Measurements from ENCODE around the gene KCTD17. TPM values are rescaled to one million over a fixed set of nuclear protein-coding genes. Genes with fewer than 3 reads are reported as not detected.

KCTD17 gene
- total and polyA plus RNA-seq, 12 donors: 6.9 to 49.2 (median 16.4) TPM

DNA sequence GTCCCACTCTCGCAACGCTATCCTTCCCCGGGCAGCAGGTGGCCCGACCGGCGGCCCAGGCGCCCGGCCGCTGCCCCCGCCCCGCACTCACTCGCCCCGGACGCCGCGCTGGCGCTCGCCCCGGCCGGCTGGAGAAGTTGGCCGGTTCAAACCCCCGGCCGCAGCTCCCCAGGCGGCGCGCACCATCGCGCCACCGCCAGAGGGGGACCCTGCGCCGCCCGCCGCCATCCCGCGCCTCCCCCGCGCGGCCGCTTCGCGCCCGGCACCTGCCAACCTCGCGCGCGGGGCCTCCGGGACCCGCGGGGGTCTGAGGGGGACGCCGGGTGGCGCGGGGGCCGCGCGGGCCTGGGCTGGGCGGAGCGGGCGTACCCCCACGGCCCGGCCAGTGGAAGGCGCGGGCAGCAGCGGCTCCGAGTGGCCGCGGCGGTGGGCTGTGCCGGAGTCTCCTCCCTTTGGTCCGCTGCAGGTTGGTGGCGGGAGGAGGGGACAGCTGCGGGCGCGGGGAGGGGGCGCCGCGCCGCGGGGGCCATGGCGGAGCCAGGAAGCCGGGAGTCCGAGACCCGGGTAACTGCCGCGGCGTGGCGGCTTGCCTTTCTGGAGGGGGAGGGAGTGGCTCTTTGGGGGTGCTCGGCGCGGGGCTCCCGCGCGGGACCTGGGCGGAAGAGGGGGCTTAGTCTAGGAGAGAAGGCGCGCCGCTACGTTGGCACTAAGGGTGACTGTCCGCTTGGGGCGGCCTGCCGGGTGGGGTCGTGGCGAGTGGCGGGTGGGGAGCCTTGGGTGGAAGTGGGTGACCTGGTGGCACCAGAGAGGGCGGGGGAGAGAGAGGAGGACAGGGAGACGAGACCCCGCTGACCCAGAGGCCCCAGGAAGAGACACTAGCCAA is 32.0 kb upstream of the KCTD17 start, which contains the start of the genes MPST and TST:
MPST (plus strand) TSS at position 434 of the 883 bp plus-strand sequence; CDS start at position 529, 95 bp downstream.
TST (minus strand) TSS at position 139 of the 883 bp plus-strand sequence. CDS start 715 bp downstream, outside the sequence.
- Histone ChIP-seq H3K4me1 (peaks cover 20 to 77% (median 61%) of the 10 kb centered on the region in 9 donors), H3K9me3 (no peaks in the 10 kb centered on the region), H3K27ac (peak within 1 kb of the TSS; percentile 82 to 98 (median 93)), H3K4me3 (peak within 1 kb of the TSS; percentile 68 to 98 (median 89)), H3K36me3 (peaks cover 0 to 12% (median 4%) of the 10 kb centered on the region in 9 donors), H3K27me3 (no peaks in the 10 kb centered on the region)
- 0 to 1% methylated on average over 59 to 104 of the region's 107 CpGs for WGBS, 2 donors
- intact Hi-C loops (cut with DNase I): no loop called here
- peak; percentile 83 to 85 for DNase-seq
- TF ChIP-seq, protein P1, sequence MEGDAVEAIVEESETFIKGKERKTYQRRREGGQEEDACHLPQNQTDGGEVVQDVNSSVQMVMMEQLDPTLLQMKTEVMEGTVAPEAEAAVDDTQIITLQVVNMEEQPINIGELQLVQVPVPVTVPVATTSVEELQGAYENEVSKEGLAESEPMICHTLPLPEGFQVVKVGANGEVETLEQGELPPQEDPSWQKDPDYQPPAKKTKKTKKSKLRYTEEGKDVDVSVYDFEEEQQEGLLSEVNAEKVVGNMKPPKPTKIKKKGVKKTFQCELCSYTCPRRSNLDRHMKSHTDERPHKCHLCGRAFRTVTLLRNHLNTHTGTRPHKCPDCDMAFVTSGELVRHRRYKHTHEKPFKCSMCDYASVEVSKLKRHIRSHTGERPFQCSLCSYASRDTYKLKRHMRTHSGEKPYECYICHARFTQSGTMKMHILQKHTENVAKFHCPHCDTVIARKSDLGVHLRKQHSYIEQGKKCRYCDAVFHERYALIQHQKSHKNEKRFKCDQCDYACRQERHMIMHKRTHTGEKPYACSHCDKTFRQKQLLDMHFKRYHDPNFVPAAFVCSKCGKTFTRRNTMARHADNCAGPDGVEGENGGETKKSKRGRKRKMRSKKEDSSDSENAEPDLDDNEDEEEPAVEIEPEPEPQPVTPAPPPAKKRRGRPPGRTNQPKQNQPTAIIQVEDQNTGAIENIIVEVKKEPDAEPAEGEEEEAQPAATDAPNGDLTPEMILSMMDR (IDR thresholded peaks at IDR 0.05): peak in 3 of 9 donors; percentile 23 to 40 (median 25)
- ATAC-seq: peak; percentile 84 to 90 (median 89)

DNA sequence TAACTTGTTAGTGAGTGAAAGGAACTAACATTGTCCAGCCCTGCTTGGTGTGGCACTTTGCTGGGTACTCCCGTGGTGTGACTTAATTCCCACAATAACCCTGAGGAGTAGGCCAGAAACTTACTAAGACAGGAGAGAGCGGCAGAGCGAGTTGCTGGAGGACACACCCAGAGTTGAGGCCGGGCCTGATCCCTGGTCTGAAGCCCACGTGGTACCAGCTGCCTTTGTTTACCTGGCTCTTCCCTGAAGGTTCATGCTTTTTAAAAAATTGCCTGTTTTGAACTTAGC is 31.4 kb upstream of the KCTD17 start:
- Histone ChIP-seq H3K4me1 (peaks cover 20 to 71% (median 61%) of the 10 kb centered on the region in 9 donors), H3K27ac (peak overlapping the region; percentile 82 to 98 (median 93)), H3K4me3 (peak overlapping the region; percentile 65 to 98 (median 89)), H3K36me3 (peaks cover 0 to 18% (median 8%) of the 10 kb centered on the region in 9 donors), H3K27me3 (no peaks in the 10 kb centered on the region), H3K9me3 (no peaks in the 10 kb centered on the region)
- TF ChIP-seq, protein P1 (IDR thresholded peaks at IDR 0.05): no peak
- ATAC-seq (peak; percentile 13 to 43 (median 22)), DNase-seq (no peak)
- intact Hi-C loops (cut with DNase I): no loop called here
- 0 to 2% methylated on average over 5 of the region's 5 CpGs for WGBS, 2 donors

DNA sequence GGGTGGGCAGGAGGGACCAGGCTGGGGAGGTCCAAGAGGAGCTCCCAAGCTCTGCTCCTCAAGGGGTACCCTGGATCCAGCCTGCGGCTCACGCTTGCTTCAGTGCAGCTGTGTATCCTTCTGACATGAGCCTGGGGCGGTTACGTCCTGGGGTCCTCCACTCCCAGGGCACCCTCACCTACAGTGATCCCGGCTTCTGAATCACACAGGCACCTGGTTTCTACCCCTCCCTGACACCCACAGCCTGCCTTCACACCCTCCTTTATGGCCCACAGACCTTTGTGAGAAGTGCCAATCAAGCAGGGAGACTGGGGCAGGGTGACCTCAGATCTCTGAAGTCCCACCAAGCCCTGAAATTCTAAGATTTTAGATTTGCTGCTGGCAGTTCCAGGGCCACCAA is 30.5 kb upstream of the KCTD17 start:
- H3K4me3 ChIP-seq: peak overlapping the region in 1 of 10 donors; percentile 98
- H3K27ac ChIP-seq: no peak overlapping the region
- H3K4me1 ChIP-seq: peaks cover 20 to 71% (median 56%) of the 10 kb centered on the region in 9 donors
- no peaks in the 10 kb centered on the region for H3K9me3 ChIP-seq
- no peaks in the 10 kb centered on the region for H3K27me3 ChIP-seq
- H3K36me3 ChIP-seq: peaks cover 0 to 26% (median 8%) of the 10 kb centered on the region in 9 donors
- 94 to 98% methylated on average over 5 of the region's 5 CpGs for WGBS, 2 donors
- TF ChIP-seq, protein P1 (IDR thresholded peaks at IDR 0.05): no peak
- DNase-seq (no peak), ATAC-seq (no peak)
- intact Hi-C loops (cut with DNase I): no loop called here

DNA sequence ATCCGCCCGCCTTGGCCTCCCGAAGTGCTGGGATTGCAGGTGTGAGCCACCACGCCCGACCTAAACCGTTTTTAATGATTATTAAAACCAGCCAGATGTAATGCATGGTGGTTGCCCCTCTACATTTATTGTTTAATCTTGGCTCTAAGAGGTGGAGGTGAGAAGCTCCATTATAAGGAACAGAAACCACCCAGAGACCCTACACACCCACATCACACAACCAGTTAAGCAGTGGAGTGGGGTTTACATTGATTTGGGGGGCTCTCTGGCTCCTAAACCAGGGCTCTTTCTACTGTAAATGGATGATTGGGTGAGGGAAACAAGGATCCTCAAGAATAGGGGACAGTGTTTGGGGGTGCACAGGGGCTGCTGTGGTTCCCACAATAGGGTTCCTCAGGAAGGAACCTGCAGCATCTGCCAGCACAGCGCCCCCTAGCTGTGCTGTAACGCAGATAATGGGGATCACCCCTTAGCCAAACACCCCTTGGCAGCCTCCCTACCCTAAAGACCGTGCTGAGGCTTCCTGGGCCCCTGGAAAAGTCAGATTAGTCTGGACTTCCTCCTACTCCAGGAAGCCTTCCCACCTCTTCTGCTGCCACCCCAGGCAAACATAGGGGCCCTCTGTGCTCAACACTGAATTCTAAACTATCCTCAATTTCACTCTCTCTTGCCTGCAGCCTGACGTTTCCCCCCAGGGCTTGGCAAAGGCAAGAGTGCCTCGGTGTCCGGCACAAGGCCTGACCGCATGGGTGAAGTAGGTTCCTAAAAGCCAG is 29.6 kb upstream of the KCTD17 start:
- DNase-seq (no peak), ATAC-seq (no peak)
- H3K27ac ChIP-seq: peak overlapping the region in 6 of 10 donors; percentile 5 to 64 (median 15)
- H3K9me3 ChIP-seq: no peaks in the 10 kb centered on the region
- no peaks in the 10 kb centered on the region for H3K27me3 ChIP-seq
- peaks cover 0 to 28% (median 8%) of the 10 kb centered on the region in 9 donors for H3K36me3 ChIP-seq
- H3K4me3 ChIP-seq: no peak overlapping the region
- WGBS, 2 donors: 70 to 75% methylated on average over 13 of the region's 13 CpGs
- intact Hi-C loops (cut with DNase I): no loop called here
- peaks cover 20 to 74% (median 57%) of the 10 kb centered on the region in 9 donors for H3K4me1 ChIP-seq
- TF ChIP-seq, protein P1 (IDR thresholded peaks at IDR 0.05): peak; percentile 52 to 85 (median 66)
